Measurements from ENCODE around the gene PAX2.

The PAX2 gene

DNA sequence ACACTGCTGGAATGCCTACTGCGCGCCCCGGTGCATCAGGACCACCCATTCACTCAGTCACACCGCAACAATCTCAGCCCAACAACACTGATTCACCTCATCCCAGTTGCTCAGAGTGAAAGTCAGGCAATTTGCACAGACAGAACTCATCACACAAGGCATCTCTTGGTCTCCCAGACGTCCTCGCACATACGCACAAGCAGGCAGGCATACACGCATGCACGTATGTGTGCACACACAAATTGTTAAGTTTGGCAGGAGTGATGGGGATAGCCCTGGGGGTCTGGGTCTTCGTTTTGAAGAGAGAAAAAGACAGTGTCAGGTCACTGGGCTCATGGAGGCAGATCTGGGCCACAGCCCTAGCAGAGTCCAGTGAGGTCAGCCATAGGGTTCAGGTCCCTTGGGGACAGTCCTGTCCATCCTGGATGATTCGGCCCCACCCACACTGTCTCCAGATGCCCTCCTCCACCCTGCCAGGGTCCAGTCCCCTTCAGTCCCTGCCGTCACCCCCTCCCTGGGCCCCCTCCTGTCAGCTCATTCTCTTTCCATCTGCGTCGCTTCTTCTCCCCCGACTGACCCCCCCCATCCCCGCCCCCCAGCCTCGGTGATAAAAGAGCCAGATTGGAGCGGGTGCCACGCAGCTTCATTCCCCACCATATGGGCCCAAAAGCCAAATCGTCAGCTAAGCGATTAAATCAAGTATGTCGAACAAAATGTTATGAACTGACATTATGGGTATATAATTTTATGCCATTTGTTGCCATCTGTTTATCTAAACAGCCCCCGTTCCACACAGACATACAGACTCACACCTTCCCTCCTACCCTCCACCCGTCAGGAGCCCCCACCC is 118.9 kb downstream of the PAX2 start:
- no peak for DNase-seq

DNA sequence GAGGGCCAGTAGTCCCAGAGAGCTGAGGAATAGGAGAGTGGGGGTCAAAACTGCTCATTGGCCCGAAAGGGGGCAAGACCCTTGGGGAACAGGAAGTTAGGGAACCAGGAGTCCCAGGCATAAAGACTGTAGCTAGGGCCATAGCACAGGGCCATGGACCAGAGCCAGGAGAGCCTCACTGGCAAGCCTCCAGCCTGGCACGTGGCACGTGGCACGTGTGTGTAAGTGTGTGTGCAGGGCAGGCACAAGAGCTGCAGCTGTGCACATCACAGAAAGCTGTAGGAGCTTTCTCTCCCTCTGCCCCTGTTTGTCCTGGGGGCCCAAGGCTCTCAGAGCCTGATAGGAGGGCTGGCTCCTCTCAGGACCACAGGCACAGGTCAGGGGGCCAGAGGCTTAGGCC is 119.6 kb downstream of the PAX2 start:
- no peak for DNase-seq

GRCh38 chr10:100866010-100866409 is 120.6 kb downstream of the PAX2 start:
- no peak for DNase-seq

GRCh38 chr10:100866575-100867098 is 121.3 kb downstream of the PAX2 start:
- no peak for DNase-seq

DNA sequence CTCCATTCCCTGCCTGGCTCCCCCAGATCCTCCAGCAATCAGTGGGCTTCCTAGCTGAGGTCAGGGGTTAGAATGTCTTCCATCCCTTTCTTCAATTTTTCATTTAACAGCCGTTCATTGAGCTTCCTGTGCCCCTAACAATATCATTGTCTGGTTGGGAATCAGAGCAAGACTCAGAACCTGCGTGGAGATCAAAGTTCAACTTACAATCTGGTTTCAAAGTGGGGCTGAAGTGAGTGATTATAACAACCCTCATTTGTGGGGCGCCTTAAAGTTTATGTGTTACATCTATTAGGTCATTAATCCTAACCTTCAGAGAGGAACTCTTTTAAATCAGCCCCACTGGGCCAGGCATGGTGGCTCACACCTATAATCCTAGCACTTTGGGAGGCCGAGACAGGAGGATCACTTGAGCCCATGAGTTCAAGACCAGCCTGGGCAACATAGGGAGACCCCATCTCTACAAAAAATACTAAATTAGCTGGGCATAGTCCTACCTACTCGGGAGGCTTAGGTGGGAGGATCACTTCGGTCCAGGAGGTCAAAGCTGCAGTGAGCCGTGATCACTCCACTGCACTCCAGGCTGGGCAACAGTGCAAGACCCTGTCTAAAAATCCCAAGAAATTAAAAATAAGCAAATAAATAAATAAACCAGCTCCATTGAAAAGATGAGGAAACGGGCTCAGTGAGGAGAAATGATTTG is 122.0 kb downstream of the PAX2 start:
- no peak for DNase-seq

DNA sequence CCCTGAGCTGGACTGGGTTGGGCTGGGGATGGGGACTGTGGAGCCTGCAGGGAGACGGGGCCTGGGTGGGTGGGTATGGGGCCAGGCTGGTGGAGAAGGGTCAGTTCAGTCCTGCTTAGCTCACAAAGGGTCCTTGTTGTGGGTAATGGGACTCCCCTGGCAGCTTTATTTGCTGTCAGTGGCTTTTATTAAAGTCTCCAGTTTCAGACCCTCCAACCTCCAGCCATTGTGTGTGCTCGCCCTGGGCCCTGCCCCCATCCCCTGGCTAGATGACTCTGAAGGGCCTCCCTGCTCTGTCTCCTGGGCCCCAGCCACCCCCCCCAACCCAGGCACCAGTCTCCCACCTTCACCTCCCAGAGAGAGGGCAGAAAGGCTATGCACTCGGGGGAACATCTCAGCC is 123.0 kb downstream of the PAX2 start:
- no peak for DNase-seq

GRCh38 chr10:100869399-100869798 is 124.0 kb downstream of the PAX2 start:
- DNase-seq = no peak

- no peak for DNase-seq
These were observed 126.8 kb downstream of the PAX2 start for GRCh38 chr10:100872034-100872791.

- no peak for DNase-seq
These were observed 127.9 kb downstream of the PAX2 start for GRCh38 chr10:100873146-100873826.

GRCh38 chr10:100873827-100874326 is 128.5 kb downstream of the PAX2 start:
- DNase-seq = no peak

GRCh38 chr10:100874702-100875483 is 129.5 kb downstream of the PAX2 start:
- DNase-seq = no peak

- DNase-seq = no peak
These were observed 130.2 kb downstream of the PAX2 start for GRCh38 chr10:100875484-100876166.

GRCh38 chr10:100876585-100877460 is 131.4 kb downstream of the PAX2 start:
- DNase-seq = no peak

GRCh38 chr10:100877461-100877850 is 132.1 kb downstream of the PAX2 start:
- DNase-seq = no peak

GRCh38 chr10:100878291-100878910 is 133.0 kb downstream of the PAX2 start:
- no peak for DNase-seq

All from GOT3 (cell line).